IMR-90 (cell line): Measurements from ENCODE around the gene SNTG2. TPM values are rescaled to one million over a fixed set of nuclear protein-coding genes. Genes with fewer than 3 reads are reported as not detected.
A peak's percentile ranks its signal among the peaks of the same experiment; 100 is the strongest.

Source experiments
- ATAC-seq: fragments of 200-7000 bp; cut with Tn5 transposase; 2 replicates; pipeline ENCODE4 v1.9.1; 2020; ENCODE audit warnings: low read depth, mild to moderate bottlenecking, moderate library complexity
- BruUV-seq: library from RNA; stranded (reverse); fragments of 400-500 nt; replicated peaks from 2 replicates; lab custom pipeline; 2021; lab: Mats Ljungman, UMichigan
- CTCF ChIA-PET: fragments of 300-600 bp; formaldehyde crosslinking; extraction: SDS; loops from one replicate; lab custom pipeline; 2021; ENCODE audit warnings: antibody characterized with exemption; lab: Yijun Ruan, JAX
- POLR2A ChIA-PET: fragments of 300-600 bp; sonication (Branson Sonifier 250); formaldehyde crosslinking; loops from one replicate; lab custom pipeline; 2022; ENCODE audit warnings: antibody characterized with exemption; ENCODE audit not compliant: unreplicated experiment; lab: Charles Lee
- DNase-seq: peaks from one replicate; pipeline ENCODE4 v3.0.0; 2013
- H2AFZ ChIP-seq: replicated peaks from 2 replicates; pipeline ENCODE3; 2013; ENCODE audit warnings: low read length, mild to moderate bottlenecking; ENCODE audit not compliant: poor library complexity
- H2AK5ac ChIP-seq: 2 replicates; pipeline ENCODE4 v1.6.1; 2013; ENCODE audit warnings: low read depth, low read length, inconsistent platforms
- H2AK9ac ChIP-seq: replicated peaks from 2 replicates; pipeline ENCODE3; 2013; ENCODE audit warnings: mild to moderate bottlenecking, low read depth, low read length, moderate library complexity; ENCODE audit not compliant: poor library complexity
- H2BK120ac ChIP-seq: 2 replicates; pipeline ENCODE4 v1.6.1; 2013; ENCODE audit warnings: low read depth, low read length, inconsistent platforms
- H2BK15ac ChIP-seq: 3 replicates; pipeline ENCODE4 v1.6.1; 2013; ENCODE audit warnings: low read depth, low read length, inconsistent platforms
- H2BK20ac ChIP-seq: 2 replicates; pipeline ENCODE4 v1.6.1; 2013; ENCODE audit warnings: low read depth, mild to moderate bottlenecking, inconsistent platforms, low read length, moderate library complexity
- H2BK5ac ChIP-seq: 2 replicates; pipeline ENCODE4 v1.6.1; 2013; ENCODE audit warnings: mild to moderate bottlenecking, low read depth, low read length, inconsistent platforms; ENCODE audit not compliant: poor library complexity, severe bottlenecking
- H3K14ac ChIP-seq: replicated peaks from 2 replicates; pipeline ENCODE4 v1.6.1; 2013; ENCODE audit warnings: low read depth, low read length, inconsistent platforms
- H3K18ac ChIP-seq: 2 replicates; pipeline ENCODE4 v1.6.1; 2013; ENCODE audit warnings: low read depth, low read length, control low read depth
- H3K23ac ChIP-seq: 2 replicates; pipeline ENCODE4 v1.6.1; 2013; ENCODE audit warnings: low read depth, low read length, inconsistent platforms
- H3K27ac ChIP-seq: 2 replicates; pipeline ENCODE4 v1.5.1; 2013; ENCODE audit warnings: mild to moderate bottlenecking, control low read depth, low read length; ENCODE audit not compliant: insufficient read depth
- H3K27me3 ChIP-seq: 2 replicates; pipeline ENCODE4 v1.6.1; 2013; ENCODE audit warnings: low read length; ENCODE audit not compliant: control insufficient read depth, insufficient read depth
- H3K36me3 ChIP-seq: 2 replicates; pipeline ENCODE4 v1.6.1; 2013; ENCODE audit warnings: low read length, mixed read lengths; ENCODE audit not compliant: control insufficient read depth, insufficient read depth
- H3K4ac ChIP-seq: 2 replicates; pipeline ENCODE4 v1.6.1; 2013; ENCODE audit warnings: low read depth, low read length, inconsistent platforms
- H3K4me1 ChIP-seq: 2 replicates; pipeline ENCODE4 v1.6.1; 2013; ENCODE audit warnings: low read length, mixed read lengths; ENCODE audit not compliant: control insufficient read depth, insufficient read depth
- H3K4me2 ChIP-seq: 2 replicates; pipeline ENCODE4 v1.6.1; 2013; ENCODE audit warnings: low read depth, mild to moderate bottlenecking, control low read depth, low read length, moderate library complexity
- H3K4me3 ChIP-seq: 2 replicates; pipeline ENCODE4 v1.5.1; 2013; ENCODE audit warnings: low read depth, mild to moderate bottlenecking, control low read depth, low read length, moderate library complexity; ENCODE audit not compliant: insufficient read depth
- H3K56ac ChIP-seq: 2 replicates; pipeline ENCODE4 v1.6.1; 2013; ENCODE audit warnings: low read length, inconsistent platforms; ENCODE audit not compliant: insufficient read depth; ENCODE audit errors: extremely low read depth
- H3K79me1 ChIP-seq, 2 experiments: 2 replicates each; pipeline ENCODE4 v1.6.1; 2013; ENCODE audit warnings: low read length in 2 of 2, inconsistent platforms in 1 of 2, low read depth in 1 of 2
- H3K9ac ChIP-seq: 2 replicates; pipeline ENCODE4 v1.6.1; 2013; ENCODE audit warnings: low read depth, low read length, control low read depth
- H3K9me1 ChIP-seq: 2 replicates; pipeline ENCODE4 v1.6.1; 2013; ENCODE audit warnings: low read length, inconsistent platforms; ENCODE audit not compliant: insufficient read depth
- H3K9me3 ChIP-seq: 2 replicates; pipeline ENCODE4 v1.6.1; 2013; ENCODE audit warnings: low read length; ENCODE audit not compliant: control insufficient read depth, insufficient read depth
- H4K20me1 ChIP-seq: 2 replicates; pipeline ENCODE4 v1.6.1; 2013; ENCODE audit warnings: low read length, inconsistent platforms; ENCODE audit not compliant: insufficient read depth
- H4K5ac ChIP-seq: 2 replicates; pipeline ENCODE4 v1.6.1; 2013; ENCODE audit warnings: mild to moderate bottlenecking, low read depth, low read length, control low read depth
- H4K8ac ChIP-seq, 2 experiments: 2 replicates each; pipeline ENCODE4 v1.6.1; 2013; ENCODE audit warnings: low read depth in 2 of 2, low read length in 2 of 2, control low read depth in 1 of 2, inconsistent platforms in 1 of 2
- H4K91ac ChIP-seq: 2 replicates; pipeline ENCODE4 v1.6.1; 2013; ENCODE audit warnings: low read depth, low read length, inconsistent platforms; ENCODE audit not compliant: insufficient read depth
- FOS ChIP-seq: fragments of 150-350 bp; IDR thresholded peaks from 2 replicates; pipeline ENCODE4 v1.6.1; 2016; ENCODE audit warnings: low read depth, low read length
- MAZ ChIP-seq: IDR thresholded peaks from 2 replicates; pipeline ENCODE4 v1.6.1; 2012; ENCODE audit warnings: low read depth, mild to moderate bottlenecking, low read length, improper control_type of control experiment, moderate library complexity, borderline replicate concordance
- WGBS, 2 experiments: methylation state at CpG; one replicate each; pipeline versions ENCODE4 v1.1.5 to v1.1.7; 2013; ENCODE audit warnings: missing lambda C conversion rate in 2 of 2; ENCODE audit not compliant: insufficient read length in 1 of 2; ENCODE audit errors: extremely low coverage in 2 of 2; 5-methylcytosine and 5-hydroxymethylcytosine counted together
- dilution Hi-C: fragments of 300-500 bp; cut with HindIII; formaldehyde crosslinking; loops from one replicate; pipeline ENCODE4 v1.14.3; 2018; ENCODE audit warnings: low sequenced_read_pairs; ENCODE audit not compliant: unreplicated experiment
- in situ Hi-C: fragments of 300-500 bp; cut with MboI; formaldehyde crosslinking; loops from 3 replicates; pipeline ENCODE4 v1.14.3; 2019; ENCODE audit warnings: low sequenced_read_pairs, inconsistent platforms, mixed read lengths
- intact Hi-C: fragments of 100-400 bp; cut with micrococcal nuclease; formaldehyde crosslinking; loops from 2 replicates; pipeline ENCODE4 v1.10.0; 2022
- polyA plus RNA-seq, 3 experiments: library from polyadenylated mRNA; depleted of rRNA; stranded (reverse); fragments of >200 nt; gene quantifications; 2 replicates each; pipeline ENCODE4 v1.2.3, GENCODE V29; 2012; ENCODE audit warnings: low replicate concordance in 1 of 3
- total RNA-seq: library from RNA; depleted of rRNA; stranded (reverse); fragments of >200 nt; gene quantifications from 2 replicates; pipeline ENCODE4 v1.2.3, GENCODE V29; 2012

Gene SNTG2
- total and polyA plus RNA-seq, 2 of the 4 experiments (the other 2 are of a cell fraction): under 0.01 to 0.17 TPM

DNA sequence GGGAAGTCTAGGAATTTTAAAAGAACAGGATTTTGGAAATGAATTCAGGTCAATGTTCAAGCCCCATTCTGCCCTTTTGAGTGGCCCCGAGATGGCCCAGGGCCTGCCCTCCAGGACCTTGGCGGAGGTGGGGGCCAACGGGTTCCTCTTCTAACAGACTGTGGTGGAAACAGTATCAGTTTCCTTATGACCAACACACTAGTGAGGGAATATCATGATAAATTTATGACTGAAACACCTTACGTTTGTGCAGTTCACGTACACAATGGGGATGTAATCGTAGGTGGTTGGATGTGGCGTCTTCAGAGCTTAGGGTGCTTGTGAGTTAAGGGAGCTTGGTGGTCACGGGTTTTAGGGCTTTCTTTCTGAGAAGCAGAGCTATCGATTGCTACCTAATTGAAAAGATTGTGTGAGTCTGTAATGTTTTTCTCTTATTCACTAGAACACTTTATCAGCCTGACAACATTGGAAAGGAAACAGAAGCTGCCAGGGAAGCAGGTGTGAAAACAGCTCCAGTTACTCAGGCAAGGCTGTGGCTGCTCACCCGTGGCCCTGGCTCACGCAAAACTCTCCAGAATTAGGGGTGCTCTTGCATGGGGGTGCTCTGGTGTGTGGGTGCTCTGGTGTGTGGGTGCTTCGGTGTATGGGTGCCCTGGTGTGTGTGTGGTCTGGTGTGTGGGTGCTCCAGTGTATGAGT lies 165.3 kb downstream of the SNTG2 start:
- Histone ChIP-seq H3K9me1 (no peaks in the 10 kb centered on the region), H4K8ac (no peak overlapping the region), H2BK20ac (no peak overlapping the region), H2AK9ac (peak overlapping the region; percentile 42), H3K27me3 (no peaks in the 10 kb centered on the region), H3K18ac (no peak overlapping the region), H3K14ac (no peak overlapping the region), H2BK15ac (no peak overlapping the region), H3K9me3 (peaks cover 12% of the 10 kb centered on the region; the same call in 1 of the 2 replicates), H3K56ac (no peak overlapping the region), H4K5ac (no peak overlapping the region), H2AFZ (no peak overlapping the region), H3K4me2 (no peak overlapping the region), H4K20me1 (no peaks in the 10 kb centered on the region), H3K9ac (no peak overlapping the region), H4K91ac (no peak overlapping the region), H2AK5ac (no peak overlapping the region), H2BK5ac (no peak overlapping the region), H3K4me3 (no peak overlapping the region), H3K36me3 (no peaks in the 10 kb centered on the region), H3K4me1 (no peaks in the 10 kb centered on the region), H3K27ac (no peak overlapping the region), H2BK120ac (no peak overlapping the region), H3K23ac (no peak overlapping the region), H3K4ac (no peak overlapping the region), H3K79me1 (no peaks in the 10 kb centered on the region)
- DNase-seq: no peak
- POLR2A ChIA-PET: no interaction called here
- CTCF ChIA-PET: interaction anchor here (0.5 kb wide), 1 partner anchor 58 kb away, joined by 3 read pairs; no protein-coding TSS in a partner anchor
- ATAC-seq: no peak
- intact Hi-C loops: no loop called here
- BruUV-seq: no TSS peak
- no CpG with 5 or more reads among the region's 12 CpGs for WGBS, 2 experiments
- TF ChIP-seq MAZ (no peak), FOS (no peak)
- in situ Hi-C loops: no loop called here
- dilution Hi-C loops: no loop called here
